ENCODE results near the gene DDIT4. TPM values are rescaled to one million over a fixed set of nuclear protein-coding genes. Genes with fewer than 3 reads are reported as not detected.
"Not testable (repeated sequence)": the region's sequence is repeated elsewhere in the genome, so short reads cannot be mapped to it uniquely, and the experiment has no call there.

The DDIT4 gene
- total RNA-seq, 4 donors from 2014 or later, result 274 to 929 (median 421) TPM

DNA sequence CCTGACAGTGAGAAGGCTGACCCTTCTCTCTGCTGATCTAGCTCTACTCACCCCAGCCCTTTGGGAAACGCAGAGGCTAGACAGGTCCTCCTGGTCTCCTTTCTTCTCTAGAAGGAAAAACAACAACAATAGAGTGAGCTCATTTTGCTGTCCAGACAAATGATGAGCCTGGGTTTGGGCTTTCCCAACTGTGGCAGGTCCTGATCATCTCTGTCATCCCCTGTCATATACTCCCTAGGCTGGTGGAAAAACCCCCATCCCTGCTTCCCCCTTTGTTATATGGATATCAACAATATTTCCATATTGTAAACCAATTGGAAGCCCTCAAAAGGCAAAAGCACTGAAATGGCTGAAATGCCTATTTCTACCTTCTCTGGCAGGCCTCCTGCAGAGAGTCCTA, 9.2 kb upstream of the DDIT4 start:
- no peak for DNase-seq (ENCODE audit: low spot score in 2 of 2)
- TF ChIP-seq, protein P1, sequence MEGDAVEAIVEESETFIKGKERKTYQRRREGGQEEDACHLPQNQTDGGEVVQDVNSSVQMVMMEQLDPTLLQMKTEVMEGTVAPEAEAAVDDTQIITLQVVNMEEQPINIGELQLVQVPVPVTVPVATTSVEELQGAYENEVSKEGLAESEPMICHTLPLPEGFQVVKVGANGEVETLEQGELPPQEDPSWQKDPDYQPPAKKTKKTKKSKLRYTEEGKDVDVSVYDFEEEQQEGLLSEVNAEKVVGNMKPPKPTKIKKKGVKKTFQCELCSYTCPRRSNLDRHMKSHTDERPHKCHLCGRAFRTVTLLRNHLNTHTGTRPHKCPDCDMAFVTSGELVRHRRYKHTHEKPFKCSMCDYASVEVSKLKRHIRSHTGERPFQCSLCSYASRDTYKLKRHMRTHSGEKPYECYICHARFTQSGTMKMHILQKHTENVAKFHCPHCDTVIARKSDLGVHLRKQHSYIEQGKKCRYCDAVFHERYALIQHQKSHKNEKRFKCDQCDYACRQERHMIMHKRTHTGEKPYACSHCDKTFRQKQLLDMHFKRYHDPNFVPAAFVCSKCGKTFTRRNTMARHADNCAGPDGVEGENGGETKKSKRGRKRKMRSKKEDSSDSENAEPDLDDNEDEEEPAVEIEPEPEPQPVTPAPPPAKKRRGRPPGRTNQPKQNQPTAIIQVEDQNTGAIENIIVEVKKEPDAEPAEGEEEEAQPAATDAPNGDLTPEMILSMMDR (IDR thresholded peaks at IDR 0.05), result no peak
- no peak for TF ChIP-seq POLR2A (IDR thresholded peaks at IDR 0.05)
- WGBS, 2 donors, result 88 to 89% methylated on average over 1 of the region's 1 CpG
- no peak overlapping the region for H3K4me3 ChIP-seq (ENCODE audit: low read depth, poor library complexity, severe bottlenecking)
- intact Hi-C loops (cut with DNase I; ENCODE audit: low total_unique reads), result no loop called here

- intact Hi-C loops (cut with DNase I; ENCODE audit: low total_unique reads), result no loop called here
- DNase-seq (ENCODE audit: low spot score in 2 of 2), result no peak
- WGBS, 2 donors, result 87 to 91% methylated on average over 6 of the region's 6 CpGs
- TF ChIP-seq POLR2A (IDR thresholded peaks at IDR 0.05), result no peak
- TF ChIP-seq, protein P1 (IDR thresholded peaks at IDR 0.05), result no peak
- no peak overlapping the region for H3K4me3 ChIP-seq (ENCODE audit: low read depth, poor library complexity, severe bottlenecking)
Observed at GRCh38 chr10:72265508-72265907, 8.2 kb upstream of the DDIT4 start.

DNA sequence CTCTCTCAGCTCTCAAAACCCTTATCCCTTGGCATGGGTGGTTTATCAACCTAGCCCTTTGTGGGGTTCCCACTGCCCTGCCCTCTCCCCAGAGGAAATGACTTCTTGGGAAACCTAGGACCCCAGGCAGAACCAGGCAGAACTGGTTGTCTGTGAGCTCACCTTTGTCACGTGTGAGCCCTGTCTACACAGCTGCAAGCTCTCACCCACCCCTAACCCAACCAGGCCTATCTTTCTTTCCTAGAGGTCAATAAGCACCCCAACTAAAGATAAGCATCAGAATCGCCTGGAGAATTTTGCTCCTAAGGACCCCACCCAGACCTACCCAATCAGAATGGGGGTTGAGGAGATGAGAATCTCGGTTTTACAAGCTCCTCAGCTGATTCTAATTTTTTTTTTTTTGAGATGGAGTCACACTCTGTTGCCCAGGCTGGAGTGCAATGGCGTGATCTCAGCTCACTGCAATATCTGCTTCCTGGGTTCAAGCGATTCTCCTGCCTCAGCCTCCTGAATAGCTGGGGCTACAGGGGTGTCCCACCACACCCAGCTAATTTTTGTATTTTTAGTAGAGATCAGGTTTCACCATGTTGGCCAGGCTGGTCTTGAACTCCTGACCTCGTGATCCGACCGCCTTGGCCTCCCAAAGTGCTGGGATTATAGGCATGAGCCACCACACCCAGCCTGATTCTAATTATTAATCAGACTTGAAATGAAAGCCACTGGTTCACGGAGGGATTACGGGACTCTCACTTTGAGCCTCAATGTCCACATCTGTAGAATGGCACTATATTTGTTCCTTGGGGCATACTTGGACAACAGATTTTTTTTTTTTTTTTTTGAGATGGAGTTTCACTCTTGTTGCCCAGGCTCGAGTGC, 7.5 kb upstream of the DDIT4 start:
- no peak overlapping the region for H3K4me3 ChIP-seq (ENCODE audit: low read depth, poor library complexity, severe bottlenecking)
- intact Hi-C loops (cut with DNase I; ENCODE audit: low total_unique reads), result no loop called here
- 83 to 91% methylated on average over 11 of the region's 11 CpGs for WGBS, 2 donors
- no peak for DNase-seq (ENCODE audit: low spot score in 2 of 2)
- TF ChIP-seq, protein P1 (IDR thresholded peaks at IDR 0.05), result no peak
- no peak for TF ChIP-seq POLR2A (IDR thresholded peaks at IDR 0.05)

DNA sequence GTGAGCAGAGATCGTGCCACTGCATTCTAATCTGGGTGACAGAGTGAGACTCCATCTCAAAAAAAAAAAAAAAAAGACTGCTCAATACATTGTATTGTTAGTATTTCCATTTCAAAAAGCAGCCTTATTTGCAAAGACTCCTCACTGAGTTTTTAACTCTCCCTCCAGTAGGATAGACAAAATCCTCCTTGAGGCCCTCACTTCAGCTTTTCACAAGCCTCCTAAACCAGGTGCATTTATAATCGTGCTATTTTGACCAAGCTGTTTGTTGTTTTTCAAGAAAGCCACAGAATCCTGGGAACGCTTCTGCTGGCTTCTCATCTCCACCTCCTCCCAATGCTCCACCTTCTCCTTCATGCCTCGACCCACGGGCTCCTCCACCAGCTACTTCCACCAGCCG, 6.3 kb upstream of the DDIT4 start:
- no peak for DNase-seq (ENCODE audit: low spot score in 2 of 2)
- 74 to 77% methylated on average over 6 of the region's 6 CpGs for WGBS, 2 donors
- intact Hi-C loops (cut with DNase I; ENCODE audit: low total_unique reads), result no loop called here
- TF ChIP-seq, protein P1 (IDR thresholded peaks at IDR 0.05), result no peak
- no peak for TF ChIP-seq POLR2A (IDR thresholded peaks at IDR 0.05)
- H3K4me3 ChIP-seq (ENCODE audit: low read depth, poor library complexity, severe bottlenecking), result no peak overlapping the region

DNA sequence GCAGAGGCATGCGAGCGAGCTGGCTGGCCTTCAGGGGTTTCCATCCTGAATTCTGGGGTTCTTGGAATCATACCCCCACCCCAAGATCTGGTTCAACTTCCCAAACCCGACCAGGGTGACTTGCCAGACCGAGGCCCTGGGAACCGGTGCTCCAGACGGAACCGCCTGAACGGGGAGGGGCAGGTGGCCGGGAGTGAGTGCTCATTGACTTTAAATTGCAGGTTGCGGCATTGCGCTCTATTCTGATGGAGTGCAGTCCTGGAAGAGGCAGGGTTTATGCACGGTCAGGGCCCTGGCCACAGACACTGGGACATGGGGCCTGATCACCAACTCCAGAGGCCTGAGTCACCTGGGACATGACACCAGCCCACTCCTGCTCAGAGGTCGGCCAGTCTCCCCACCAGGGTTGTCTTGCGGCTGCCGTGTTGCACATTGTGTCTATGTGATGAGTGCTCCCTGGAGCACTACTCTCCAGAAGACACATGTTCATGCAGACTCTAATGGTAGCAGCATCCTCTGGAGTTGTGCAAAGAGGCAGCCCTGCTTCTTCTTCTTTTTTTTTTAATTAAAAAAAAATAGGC, 5.8 kb upstream of the DDIT4 start:
- 88 to 94% methylated on average over 15 of the region's 15 CpGs for WGBS, 2 donors
- no peak overlapping the region for H3K4me3 ChIP-seq (ENCODE audit: low read depth, poor library complexity, severe bottlenecking)
- no peak for DNase-seq (ENCODE audit: low spot score in 2 of 2)
- TF ChIP-seq POLR2A (IDR thresholded peaks at IDR 0.05), result no peak
- TF ChIP-seq, protein P1 (IDR thresholded peaks at IDR 0.05), result no peak
- intact Hi-C loops (cut with DNase I; ENCODE audit: low total_unique reads), result no loop called here

- H3K4me3 ChIP-seq (ENCODE audit: low read depth, poor library complexity, severe bottlenecking); DNase-seq (ENCODE audit: low spot score in 2 of 2); intact Hi-C loops (cut with DNase I; ENCODE audit: low total_unique reads): not testable (repeated sequence)
- WGBS, 2 donors, result 95 to 96% methylated on average over 5 of the region's 5 CpGs
Observed at GRCh38 chr10:72268475-72269200, 5.1 kb upstream of the DDIT4 start.

Measured in lower leg skin (tissue), 4 donors.